ENCODE measurements around the gene PLCB2. TPM values are rescaled to one million over a fixed set of nuclear protein-coding genes. Genes with fewer than 3 reads are reported as not detected.

The PLCB2 gene
- total RNA-seq, 4 donors from 2014 or later = 0.34 to 3.0 (median 2.0) TPM

DNA sequence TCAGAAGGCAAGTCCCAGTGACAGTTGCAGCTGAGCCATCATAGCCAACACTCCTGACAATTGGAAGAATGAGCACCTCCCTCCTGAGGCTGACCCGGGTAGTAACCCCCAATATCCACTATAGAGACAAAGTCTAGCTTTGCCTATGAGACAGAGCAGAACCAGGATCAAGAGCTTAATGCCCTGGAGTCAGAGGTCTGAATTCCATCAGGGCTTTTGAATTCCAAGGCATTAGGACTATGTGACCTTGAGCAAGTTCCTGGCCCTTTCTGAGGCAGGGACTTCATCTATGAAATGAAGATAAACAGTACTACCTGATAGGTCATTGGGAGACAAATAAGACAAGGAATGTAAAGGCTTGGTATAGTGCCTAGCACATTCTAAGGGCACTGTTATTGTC is 12.7 kb upstream of the PLCB2 start:
- peaks cover 27% of the 10 kb centered on the region for H3K4me1 ChIP-seq
- no peaks in the 10 kb centered on the region for H3K36me3 ChIP-seq
- no peak for DNase-seq (ENCODE audit: low spot score in 2 of 2)
- no peak overlapping the region for H3K4me3 ChIP-seq
- H3K27ac ChIP-seq = no peak overlapping the region
- H3K27me3 ChIP-seq = no peaks in the 10 kb centered on the region
- TF ChIP-seq POLR2AphosphoS5 (IDR thresholded peaks at IDR 0.05) (no peak), POLR2A (IDR thresholded peaks at IDR 0.05) (no peak)
- TF ChIP-seq, protein P1, sequence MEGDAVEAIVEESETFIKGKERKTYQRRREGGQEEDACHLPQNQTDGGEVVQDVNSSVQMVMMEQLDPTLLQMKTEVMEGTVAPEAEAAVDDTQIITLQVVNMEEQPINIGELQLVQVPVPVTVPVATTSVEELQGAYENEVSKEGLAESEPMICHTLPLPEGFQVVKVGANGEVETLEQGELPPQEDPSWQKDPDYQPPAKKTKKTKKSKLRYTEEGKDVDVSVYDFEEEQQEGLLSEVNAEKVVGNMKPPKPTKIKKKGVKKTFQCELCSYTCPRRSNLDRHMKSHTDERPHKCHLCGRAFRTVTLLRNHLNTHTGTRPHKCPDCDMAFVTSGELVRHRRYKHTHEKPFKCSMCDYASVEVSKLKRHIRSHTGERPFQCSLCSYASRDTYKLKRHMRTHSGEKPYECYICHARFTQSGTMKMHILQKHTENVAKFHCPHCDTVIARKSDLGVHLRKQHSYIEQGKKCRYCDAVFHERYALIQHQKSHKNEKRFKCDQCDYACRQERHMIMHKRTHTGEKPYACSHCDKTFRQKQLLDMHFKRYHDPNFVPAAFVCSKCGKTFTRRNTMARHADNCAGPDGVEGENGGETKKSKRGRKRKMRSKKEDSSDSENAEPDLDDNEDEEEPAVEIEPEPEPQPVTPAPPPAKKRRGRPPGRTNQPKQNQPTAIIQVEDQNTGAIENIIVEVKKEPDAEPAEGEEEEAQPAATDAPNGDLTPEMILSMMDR (IDR thresholded peaks at IDR 0.05) = no peak
- WGBS = 78% methylated on average over 1 of the region's 1 CpG
- no peaks in the 10 kb centered on the region for H3K9me3 ChIP-seq

DNA sequence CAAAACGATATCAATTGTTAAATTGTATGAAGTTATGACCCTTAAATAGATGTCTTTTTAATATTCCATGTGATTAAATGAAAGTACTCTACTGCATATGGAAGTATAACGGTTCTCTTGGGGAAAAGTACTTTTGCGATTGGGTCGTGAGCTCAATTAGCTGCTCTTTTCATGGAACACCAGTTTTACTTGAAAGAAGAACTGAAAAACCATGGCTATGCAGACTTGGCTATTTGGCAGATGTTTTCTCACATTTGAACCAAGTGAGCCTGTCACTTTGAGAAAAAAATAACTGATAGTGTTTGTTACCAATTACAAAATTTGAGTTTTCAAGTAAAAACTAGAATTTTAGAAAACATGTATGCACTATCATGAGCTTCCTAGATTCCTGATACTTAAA is 9.8 kb upstream of the PLCB2 start:
- no peaks in the 10 kb centered on the region for H3K36me3 ChIP-seq
- H3K27ac ChIP-seq = no peak overlapping the region
- no peaks in the 10 kb centered on the region for H3K9me3 ChIP-seq
- 73% methylated on average over 4 of the region's 4 CpGs for WGBS
- H3K27me3 ChIP-seq = no peaks in the 10 kb centered on the region
- TF ChIP-seq EP300 (IDR thresholded peaks at IDR 0.05) (no peak), POLR2A (IDR thresholded peaks at IDR 0.05) (no peak), POLR2AphosphoS5 (IDR thresholded peaks at IDR 0.05) (no peak)
- TF ChIP-seq, protein P1 (IDR thresholded peaks at IDR 0.05) = no peak
- peaks cover 15% of the 10 kb centered on the region for H3K4me1 ChIP-seq
- H3K4me3 ChIP-seq = no peak overlapping the region
- no peak for DNase-seq (ENCODE audit: low spot score in 2 of 2)

DNA sequence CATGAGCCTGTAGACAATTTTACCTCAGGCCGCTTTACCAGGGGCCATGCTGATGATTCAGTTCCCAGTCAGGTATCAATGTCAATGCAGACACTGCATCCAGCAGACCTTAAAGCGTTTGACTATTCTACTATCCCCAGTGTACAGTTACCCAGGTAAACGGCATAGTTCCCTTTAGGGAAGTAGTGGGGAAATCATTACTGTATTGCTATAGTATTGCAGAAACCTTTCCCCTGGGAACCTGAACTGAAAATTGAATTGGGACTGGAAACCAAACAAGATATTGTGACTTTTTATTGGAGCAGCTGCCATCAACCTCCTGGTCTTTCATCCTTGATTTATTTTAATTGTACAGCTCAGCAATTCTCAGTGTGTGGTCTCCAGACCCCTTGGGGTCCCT is 9.2 kb upstream of the PLCB2 start:
- Histone ChIP-seq H3K9me3 (no peaks in the 10 kb centered on the region), H3K4me3 (no peak overlapping the region), H3K27me3 (peaks cover under 1% of the 10 kb centered on the region), H3K4me1 (peaks cover 13% of the 10 kb centered on the region), H3K27ac (no peak overlapping the region), H3K36me3 (no peaks in the 10 kb centered on the region)
- WGBS = 84% methylated on average over 3 of the region's 3 CpGs
- TF ChIP-seq EP300 (IDR thresholded peaks at IDR 0.05) (no peak), POLR2A (IDR thresholded peaks at IDR 0.05) (no peak), POLR2AphosphoS5 (IDR thresholded peaks at IDR 0.05) (no peak)
- TF ChIP-seq, protein P1 (IDR thresholded peaks at IDR 0.05) = no peak
- no peak for DNase-seq (ENCODE audit: low spot score in 2 of 2)

DNA sequence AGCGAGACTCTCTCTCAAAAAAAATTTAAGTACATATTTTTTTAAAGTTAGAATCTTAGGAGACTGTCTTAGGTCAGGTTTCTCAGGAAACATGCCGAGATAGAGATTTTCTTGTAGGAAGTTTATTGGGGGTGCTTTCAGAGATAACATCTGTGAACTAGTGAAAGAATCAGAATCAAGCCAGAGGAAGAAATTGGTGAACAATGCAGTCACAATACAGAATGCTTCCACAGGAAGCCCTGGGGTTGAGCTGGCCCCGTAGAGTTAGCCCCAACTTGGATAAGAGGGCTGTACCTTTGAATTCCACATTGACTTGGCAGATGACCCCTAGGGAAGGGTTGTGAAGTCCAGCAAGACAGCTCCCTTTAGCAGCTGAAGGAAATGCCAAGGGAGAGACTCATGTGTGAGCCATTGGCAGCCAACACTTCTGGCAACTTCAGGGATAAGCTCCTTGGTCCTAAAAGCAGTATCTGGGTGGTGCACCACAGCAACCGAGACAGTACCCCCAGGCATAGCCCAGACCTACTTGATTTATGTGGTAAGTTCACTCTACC is 7.1 kb upstream of the PLCB2 start:
- H3K27ac ChIP-seq = no peak overlapping the region
- H3K4me3 ChIP-seq = no peak overlapping the region
- no peak for TF ChIP-seq POLR2A (IDR thresholded peaks at IDR 0.05)
- TF ChIP-seq POLR2AphosphoS5 (IDR thresholded peaks at IDR 0.05) = no peak
- TF ChIP-seq EP300 (IDR thresholded peaks at IDR 0.05) = no peak
- TF ChIP-seq, protein P1 (IDR thresholded peaks at IDR 0.05) = no peak
- DNase-seq (ENCODE audit: low spot score in 2 of 2) = no peak
- H3K9me3 ChIP-seq = no peaks in the 10 kb centered on the region
- peaks cover 8% of the 10 kb centered on the region for H3K27me3 ChIP-seq
- no peaks in the 10 kb centered on the region for H3K36me3 ChIP-seq
- WGBS = 65% methylated on average over 4 of the region's 4 CpGs
- peaks cover 11% of the 10 kb centered on the region for H3K4me1 ChIP-seq

DNA sequence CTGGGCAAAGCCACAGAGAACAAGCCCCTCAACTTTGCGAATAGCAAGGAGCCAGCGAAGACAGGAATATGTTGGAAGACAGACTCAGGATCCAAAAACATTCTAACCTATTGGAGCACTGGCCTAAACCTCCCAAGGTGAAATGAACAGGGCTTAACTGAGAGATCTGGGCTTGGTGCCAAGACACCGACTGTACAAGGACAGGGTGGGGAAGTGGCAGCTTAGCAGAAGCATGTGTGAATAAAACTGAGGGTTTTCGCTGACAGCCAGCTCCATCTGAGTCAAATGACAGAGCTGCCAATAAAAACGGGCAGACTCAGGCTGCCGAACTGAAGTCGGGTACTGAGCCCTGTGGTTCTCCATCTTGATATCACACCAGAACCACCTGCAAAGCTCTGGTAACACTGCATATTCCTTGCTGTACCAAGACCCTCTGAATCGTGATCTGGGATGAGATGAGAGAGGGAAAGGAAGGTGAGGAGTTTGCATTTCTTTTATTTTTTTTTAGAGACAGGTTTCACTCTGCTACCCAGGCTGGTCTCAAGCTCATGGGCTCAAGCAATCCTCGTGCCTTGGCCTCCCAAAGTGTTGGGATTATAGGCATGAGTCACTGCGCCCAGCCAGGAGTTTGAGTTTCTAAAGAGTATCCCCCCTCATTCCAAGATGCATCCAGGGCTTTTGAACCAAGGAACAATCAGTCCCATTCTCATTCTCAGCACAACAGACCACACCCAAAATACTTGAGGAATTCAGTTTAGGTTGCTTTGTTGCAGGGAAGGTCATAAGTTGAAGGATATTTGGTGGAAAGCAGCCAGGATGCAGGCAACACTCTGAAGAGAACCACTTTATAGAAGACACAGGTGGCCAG is 6.0 kb upstream of the PLCB2 start:
- H3K27ac ChIP-seq = no peak overlapping the region
- H3K9me3 ChIP-seq = no peaks in the 10 kb centered on the region
- no peak overlapping the region for H3K4me3 ChIP-seq
- no peaks in the 10 kb centered on the region for H3K36me3 ChIP-seq
- no peak for DNase-seq (ENCODE audit: low spot score in 2 of 2)
- H3K27me3 ChIP-seq = peaks cover 11% of the 10 kb centered on the region
- H3K4me1 ChIP-seq = peaks cover 11% of the 10 kb centered on the region
- TF ChIP-seq POLR2AphosphoS5 (IDR thresholded peaks at IDR 0.05) = no peak
- TF ChIP-seq EP300 (IDR thresholded peaks at IDR 0.05) = no peak
- no peak for TF ChIP-seq POLR2A (IDR thresholded peaks at IDR 0.05)
- TF ChIP-seq, protein P1 (IDR thresholded peaks at IDR 0.05) = no peak
- 35% methylated on average over 10 of the region's 10 CpGs for WGBS

Data from suprapubic skin (tissue), 4 donors.